Activated naive CD4-positive, alpha-beta T cell treated with Interleukin-2 at 50 U/mL for 16 hours (primary cell): ENCODE results near the gene TUBB.
"Not testable (repeated sequence)": the region's sequence is repeated elsewhere in the genome, so short reads cannot be mapped to it uniquely, and the experiment has no call there.

Experiments used
- DNase-seq: peaks from one replicate; pipeline ENCODE4 v3.0.0-alpha.2; 2020

The TUBB gene

DNA sequence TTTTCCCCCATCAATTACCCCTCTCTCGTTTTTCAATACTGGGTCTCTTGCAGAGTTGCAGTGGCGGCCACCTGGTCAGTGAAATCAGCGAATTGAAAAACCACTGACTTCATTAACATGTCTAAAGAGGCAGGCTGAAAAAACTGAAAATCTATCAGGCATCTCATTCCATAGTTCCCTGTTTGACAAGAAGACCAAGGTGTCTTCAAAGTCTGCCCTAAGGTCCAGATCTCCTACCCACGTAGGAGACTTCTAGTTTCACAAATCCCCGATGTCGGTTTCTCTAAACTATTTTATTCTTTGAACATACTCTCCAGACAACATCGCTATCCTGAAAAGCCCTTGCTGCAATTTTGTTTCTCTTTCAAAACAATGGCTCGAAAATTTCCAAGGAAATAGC, 796 bp upstream of the TUBB start:
- no peak for DNase-seq

DNA sequence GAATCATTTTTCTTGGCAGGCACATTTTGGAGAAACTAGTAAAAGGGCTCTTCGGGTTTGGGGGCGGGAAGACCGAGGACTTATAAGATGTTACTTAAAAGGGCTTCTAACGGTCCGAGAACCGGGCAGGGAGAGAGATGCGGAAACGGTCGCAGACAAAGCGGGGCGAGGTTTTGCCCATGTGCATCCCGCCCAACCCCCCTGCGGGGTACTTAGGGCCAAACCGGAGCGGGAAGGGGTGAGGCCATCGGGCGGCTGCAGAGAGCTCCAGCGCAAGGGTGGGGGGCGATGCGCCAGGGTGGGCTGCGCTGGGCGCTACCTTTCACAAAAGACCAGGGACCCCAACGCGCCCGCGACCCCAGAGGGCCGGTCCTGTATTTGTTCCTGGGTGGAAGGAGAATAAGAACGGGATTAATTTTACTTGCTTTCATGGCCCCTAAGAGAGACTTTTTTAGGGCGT, 616 bp downstream of the TUBB start:
- peak; percentile 72 for DNase-seq

DNA sequence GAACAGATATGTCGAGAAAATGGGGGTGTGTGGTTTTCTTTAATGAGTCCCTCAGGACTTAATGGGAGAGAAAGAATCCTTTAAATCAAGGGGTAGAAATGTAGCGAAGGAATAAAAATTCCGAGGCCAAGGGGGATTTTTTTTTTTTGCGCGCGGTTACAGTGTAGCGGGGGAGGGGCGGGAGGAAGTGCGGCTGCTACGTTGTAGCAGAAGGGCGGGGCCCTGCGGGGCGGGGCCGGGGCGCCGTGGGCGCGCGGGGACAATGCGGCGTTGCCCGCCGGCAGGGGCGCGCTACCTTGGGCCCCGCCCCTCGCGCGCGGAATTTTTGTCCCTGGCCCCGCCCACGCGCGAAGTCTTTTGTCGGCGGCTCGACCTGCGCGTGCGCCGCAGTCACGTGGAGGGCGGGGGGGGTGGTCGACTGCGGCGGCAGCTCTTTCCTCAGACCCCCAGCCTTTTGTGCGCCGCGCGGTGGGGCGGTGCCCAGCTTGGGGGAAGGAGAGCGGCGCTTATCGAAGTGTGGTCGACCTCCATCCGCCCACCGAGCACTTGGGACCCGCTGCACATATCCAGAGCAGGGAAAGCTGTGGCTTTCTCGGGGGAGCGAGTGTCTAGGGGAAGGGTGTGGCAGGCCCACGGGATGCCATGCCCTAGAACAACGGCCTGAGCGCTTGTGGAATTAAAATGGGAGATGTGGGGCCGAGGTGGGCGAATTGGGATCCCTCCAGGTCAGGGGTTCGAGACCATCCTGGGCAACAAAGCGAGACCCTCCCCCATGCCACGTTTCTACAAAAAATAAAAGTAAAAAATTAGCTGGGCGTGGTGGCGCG, 1.3 kb downstream of the TUBB start:
- DNase-seq, result peak; percentile 97

DNA sequence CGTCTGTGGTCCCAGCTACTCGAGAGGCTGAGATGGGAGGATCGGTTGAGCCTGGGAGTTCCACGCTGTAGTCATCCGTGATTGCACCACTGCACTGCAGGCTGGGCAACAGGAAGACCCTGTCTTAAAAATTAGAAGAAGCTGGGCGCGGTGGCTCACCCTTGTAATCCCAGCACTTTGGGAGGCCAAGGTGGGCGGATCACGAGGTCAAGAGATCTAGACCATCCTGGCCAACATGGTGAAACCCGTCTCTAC, 1.8 kb downstream of the TUBB start:
- not testable (repeated sequence) for DNase-seq

DNA sequence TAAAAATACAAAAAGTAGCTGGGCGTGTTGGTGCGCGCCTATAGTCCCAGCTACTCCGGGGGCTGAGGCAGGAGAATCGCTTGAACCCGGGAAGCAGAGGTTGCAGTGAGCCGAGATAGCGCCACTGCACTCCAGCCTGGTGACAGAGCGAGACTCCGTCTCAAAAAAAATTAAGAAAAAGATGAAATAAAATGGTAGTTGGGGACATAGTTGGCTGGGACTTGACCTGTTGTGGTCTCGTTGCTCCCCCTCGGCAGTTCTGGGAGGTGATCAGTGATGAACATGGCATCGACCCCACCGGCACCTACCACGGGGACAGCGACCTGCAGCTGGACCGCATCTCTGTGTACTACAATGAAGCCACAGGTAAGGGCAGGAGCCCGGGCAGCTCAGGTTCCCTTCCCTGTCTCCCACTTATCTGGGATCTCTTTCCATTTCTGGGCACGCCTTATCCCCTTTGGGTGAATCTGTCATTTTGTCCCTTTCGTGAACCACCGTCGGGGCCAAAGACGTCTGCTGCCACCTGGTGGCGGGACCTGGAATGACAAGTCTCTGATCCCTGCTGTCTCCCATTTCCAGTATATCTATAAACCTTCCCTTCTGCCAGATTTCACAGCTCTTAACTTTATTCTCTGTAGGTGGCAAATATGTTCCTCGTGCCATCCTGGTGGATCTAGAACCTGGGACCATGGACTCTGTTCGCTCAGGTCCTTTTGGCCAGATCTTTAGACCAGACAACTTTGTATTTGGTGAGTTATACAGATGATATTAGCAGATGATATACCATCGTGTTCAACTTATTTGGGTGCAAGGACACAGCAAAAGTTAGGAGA, 2.3 kb downstream of the TUBB start:
- peak; percentile 88 for DNase-seq

DNA sequence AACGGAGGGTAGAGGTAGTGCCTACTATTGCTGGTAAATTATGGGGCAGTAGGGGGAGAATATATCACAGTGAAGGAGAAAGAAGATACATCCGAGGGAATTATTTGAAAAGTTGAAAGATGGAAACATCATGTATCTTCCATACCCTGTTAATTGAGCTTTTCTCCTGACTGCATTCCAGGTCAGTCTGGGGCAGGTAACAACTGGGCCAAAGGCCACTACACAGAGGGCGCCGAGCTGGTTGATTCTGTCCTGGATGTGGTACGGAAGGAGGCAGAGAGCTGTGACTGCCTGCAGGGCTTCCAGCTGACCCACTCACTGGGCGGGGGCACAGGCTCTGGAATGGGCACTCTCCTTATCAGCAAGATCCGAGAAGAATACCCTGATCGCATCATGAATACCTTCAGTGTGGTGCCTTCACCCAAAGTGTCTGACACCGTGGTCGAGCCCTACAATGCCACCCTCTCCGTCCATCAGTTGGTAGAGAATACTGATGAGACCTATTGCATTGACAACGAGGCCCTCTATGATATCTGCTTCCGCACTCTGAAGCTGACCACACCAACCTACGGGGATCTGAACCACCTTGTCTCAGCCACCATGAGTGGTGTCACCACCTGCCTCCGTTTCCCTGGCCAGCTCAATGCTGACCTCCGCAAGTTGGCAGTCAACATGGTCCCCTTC, 3.1 kb downstream of the TUBB start:
- not testable (repeated sequence) for DNase-seq

DNA sequence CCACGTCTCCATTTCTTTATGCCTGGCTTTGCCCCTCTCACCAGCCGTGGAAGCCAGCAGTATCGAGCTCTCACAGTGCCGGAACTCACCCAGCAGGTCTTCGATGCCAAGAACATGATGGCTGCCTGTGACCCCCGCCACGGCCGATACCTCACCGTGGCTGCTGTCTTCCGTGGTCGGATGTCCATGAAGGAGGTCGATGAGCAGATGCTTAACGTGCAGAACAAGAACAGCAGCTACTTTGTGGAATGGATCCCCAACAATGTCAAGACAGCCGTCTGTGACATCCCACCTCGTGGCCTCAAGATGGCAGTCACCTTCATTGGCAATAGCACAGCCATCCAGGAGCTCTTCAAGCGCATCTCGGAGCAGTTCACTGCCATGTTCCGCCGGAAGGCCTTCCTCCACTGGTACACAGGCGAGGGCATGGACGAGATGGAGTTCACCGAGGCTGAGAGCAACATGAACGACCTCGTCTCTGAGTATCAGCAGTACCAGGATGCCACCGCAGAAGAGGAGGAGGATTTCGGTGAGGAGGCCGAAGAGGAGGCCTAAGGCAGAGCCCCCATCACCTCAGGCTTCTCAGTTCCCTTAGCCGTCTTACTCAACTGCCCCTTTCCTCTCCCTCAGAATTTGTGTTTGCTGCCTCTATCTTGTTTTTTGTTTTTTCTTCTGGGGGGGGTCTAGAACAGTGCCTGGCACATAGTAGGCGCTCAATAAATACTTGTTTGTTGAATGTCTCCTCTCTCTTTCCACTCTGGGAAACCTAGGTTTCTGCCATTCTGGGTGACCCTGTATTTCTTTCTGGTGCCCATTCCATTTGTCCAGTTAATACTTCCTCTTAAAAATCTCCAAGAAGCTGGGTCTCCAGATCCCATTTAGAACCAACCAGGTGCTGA, 3.9 kb downstream of the TUBB start:
- DNase-seq, result not testable (repeated sequence)

DNA sequence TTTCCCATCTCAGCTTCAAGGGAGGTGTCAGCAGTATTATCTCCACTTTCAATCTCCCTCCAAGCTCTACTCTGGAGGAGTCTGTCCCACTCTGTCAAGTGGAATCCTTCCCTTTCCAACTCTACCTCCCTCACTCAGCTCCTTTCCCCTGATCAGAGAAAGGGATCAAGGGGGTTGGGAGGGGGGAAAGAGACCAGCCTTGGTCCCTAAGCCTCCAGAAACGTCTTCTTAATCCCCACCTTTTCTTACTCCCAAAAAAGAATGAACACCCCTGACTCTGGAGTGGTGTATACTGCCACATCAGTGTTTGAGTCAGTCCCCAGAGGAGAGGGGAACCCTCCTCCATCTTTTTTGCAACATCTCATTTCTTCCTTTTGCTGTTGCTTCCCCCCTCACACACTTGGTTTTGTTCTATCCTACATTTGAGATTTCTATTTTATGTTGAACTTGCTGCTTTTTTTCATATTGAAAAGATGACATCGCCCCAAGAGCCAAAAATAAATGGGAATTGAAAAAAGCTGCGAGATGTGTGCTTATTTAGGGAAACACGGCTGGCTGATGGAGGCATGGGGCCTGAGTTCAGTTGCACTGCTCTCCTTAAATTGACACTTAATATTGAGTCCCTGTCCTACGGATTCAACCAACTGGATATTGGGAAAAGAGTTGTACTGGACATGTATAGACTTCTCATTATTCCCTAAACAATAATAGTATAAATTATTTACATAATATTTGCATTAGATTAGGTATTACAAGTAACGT, 4.9 kb downstream of the TUBB start:
- no peak for DNase-seq

DNA sequence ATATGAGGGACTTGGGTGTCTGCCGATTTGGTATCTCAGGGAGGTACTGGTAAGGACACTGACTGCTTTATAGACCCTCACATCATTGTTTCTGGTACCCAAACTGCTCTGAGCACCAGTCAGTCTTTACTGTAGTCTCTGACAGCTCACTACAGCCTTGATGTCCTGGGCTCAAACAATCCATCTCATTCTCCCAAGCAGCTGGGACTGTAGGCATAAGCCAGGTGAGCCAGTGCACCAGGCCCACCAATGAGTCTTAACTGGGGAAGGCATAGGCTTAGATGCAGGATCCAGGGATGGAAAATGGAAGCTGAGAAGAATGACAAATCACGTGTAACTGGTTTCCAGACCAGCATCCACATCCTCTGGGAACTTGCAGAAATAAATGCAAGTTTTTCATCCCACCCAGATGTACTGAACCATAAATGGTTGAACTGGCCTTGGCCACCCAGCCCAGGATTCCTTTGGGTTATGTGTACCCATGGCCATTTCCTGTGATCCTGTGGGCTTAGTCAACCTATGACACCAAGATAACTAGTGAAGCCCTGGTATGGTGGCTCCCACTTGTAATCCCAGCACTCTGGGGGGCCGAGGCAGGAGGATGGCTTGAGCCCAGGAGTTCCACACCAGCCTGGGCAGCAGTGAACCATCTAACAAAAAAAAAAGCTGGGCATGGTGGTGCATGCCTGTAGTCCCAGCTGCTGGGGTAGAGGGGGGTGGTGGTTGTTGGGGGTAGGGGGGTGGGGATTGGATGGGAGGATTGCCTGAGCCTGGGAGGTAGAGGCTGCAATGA, 5.8 kb downstream of the TUBB start:
- DNase-seq, result no peak

DNA sequence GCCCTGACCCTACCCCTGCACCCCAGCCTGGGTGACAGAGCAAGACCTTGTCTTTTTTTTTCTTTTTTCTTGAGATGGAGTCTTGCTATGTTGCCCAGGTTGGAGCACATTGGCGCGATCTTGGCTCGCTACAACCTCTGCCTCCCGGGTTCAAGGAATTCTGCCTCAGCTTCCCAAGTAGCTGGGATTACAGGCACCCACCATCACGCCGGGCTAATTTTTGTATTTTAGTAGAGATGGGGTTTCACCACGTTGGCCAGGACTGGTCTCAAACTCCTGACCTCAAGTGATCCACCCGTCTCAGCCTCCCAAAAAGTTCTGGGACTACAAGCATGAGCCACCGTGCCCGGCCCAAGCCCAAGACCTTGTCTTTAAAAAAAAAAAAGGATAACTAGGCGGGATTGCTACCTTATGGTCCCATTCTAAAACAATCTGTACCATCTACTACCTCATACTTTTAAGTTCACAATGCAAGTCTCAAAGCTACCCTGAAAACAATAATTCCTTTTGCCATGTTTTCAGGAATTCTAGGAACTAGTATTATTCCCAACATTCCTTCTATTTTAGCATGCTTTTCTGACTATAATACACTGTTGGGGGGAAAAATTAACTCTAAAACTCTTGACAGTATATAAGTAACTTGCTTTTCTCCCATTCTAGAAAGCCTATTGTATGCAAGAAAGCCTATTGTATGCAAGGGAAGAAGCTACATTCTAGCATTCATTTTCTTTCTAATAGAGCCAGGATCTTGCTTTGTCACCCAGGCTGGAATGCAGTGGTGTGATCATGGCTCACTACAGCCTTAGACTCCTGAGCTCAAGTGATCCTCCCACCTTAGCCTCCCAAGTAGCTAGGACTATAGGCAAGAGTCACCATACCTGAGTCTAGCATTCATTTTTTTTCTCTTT, 6.6 kb downstream of the TUBB start:
- no peak for DNase-seq

DNA sequence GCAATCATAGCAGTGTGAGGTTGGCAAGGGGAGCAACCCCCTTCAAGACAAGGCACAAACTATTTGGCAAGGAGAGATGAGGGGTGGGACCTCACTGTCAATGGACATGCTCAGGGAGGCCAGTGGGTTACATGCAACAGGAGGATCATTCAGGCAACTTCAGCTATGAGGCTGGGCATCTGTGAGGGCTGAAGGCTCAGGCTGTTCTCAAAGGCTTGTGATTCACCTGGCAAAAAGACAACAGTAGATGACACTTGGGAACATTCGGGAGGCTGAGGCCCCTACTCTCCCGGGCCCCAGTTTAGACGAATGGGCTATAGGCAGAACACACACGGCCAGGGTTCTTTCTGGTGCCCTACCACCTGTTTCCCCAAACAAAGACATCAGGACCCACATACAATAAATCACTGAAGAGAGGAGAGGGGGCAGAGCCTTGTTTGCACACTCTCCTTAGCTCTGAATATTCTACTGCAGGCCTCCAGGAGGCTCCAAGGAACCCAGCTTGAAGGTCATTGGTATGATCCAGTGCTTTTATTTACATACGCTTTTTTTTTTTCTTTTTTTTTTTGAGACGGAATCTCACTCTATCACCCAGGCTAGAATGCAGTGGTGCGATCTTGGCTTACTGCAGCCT, 7.9 kb downstream of the TUBB start:
- DNase-seq, result no peak

DNA sequence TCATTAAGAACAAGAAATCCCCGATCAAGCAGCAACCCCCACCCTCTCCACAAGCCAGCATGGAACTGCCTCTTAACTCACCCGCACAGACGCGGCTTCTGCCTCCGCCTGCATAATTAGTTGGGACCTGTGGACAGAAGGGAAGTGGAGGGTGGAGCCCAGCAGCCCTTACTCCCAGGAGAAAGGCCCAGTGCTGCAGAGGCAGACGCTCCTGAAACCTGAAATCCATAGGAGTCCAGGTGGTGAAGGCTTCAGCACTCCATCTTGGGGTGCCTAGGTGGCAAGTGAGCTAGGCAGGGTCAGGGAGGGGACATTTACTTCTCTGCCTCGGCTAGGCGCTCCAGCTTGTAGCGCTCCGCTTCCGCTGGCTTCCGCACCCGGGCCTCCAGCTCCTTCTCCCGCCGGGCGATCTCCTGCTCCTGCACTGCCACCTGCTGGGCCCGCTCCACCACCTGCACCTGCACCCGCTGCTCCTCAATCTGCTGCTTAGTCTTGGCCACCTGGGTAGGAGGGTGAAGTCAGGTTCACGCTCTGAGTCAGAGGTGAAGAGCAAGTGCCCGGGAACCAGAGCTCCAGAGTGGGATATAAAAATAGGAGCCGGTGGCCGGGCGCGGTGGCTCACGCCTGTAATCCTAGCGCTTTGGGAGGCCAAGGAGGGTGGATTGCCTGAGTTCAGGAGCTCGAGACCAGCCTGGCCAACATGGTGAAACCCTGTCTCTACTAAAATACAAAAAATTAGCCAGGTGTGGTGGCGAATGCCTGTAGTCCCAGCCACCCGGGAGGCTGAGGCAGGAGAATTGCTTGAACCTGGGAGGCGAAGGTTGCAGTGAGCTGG, 10.7 kb downstream of the TUBB start:
- peak; percentile 87 for DNase-seq

DNA sequence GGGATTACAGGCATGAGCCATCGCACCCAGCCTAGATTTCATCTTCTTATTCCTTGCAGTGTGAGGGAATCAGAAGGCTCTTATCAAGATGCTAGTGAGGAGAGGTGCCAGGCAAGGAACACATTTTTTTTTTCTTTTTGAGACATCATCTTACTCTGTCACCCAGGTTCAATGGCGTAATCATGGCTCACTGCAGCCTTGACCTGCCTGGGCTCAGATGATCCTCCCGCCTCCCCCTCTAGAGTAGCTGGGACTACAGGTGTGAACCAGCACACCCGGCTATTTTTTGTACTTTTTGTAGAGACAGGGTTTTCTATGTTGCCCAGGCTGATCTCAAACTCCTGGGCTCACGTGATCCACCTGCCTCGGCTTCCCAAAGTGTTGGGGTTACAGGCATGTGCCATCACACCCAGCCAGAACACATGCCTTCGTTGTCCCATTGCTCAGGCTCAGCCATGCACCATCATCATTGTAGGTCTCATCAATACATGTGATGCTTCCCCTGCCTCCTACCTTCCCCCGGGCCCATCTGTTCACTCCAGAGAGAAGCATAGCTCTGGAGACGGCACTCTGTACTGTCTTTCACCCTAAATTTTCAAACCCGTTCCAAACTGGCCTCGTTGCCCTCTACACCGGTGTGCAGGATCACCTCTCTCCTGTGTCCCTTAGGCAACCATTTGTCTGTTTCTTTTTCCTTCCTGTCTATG, 12.2 kb downstream of the TUBB start:
- no peak for DNase-seq

DNA sequence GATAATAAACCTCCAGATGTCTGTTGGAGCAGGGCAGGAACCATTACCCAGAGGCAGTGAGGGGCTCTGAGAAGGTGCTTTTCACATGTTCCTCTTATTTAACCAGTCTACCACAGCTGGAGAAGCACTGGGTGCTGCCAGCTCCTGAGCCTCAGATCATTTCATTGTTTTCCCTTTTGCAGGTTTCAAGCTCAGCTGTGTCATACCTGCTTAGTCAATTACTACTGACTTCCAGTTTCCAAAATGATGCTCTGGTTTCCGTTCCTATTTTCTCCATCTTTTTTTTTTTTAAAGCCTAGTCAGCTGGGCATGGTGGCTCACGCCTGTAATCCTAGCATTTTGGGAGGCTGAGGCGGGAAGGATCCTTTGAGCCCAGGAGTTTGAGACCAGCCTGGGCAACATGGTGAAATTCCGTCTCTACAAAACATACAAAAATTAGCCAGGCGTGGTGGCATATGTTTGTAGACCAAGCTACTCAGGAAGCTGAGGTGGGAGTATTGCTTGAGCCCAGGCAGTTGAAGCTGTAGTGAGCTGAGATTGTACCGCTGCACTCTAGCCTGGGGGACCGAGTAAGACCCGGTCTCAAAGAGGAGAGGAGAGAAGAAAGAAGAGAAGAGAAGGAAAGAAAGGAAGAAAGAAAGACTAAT, 15.6 kb downstream of the TUBB start:
- no peak for DNase-seq

DNA sequence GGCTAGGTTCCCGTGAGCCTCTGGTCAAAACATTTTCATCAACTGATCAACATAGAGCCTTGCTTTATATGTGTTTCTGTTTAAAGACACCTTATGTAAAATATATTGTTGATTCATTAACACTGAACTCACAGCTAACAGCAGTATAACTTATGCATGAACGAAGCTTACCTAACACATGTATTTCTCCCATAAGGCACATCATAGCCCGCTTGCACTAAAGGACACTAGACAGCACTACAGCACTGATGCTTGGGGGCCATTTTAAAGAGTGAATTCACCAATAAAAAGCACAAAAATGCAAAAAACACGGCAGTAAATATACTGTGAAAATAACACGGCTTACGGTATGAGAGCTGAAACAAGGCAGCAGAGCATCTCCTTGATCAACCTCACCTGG, 18.4 kb downstream of the TUBB start:
- DNase-seq, result no peak

DNA sequence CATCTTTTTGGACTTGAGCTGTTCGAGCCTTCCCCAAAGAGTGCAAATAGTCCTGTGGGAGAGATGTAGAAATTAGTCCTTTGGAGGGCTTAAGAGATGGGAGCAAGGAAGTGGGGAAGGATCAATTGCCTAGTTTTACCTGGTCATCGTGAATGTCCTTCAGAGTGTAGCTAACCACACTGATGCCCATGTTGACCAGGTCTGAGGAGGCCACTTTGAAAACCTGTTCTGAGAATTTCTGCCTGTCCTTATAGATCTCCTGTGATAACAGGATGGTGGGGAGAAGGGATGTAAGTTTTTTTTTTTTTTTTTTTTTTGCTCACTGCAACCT, 20.4 kb downstream of the TUBB start:
- DNase-seq, result no peak

DNA sequence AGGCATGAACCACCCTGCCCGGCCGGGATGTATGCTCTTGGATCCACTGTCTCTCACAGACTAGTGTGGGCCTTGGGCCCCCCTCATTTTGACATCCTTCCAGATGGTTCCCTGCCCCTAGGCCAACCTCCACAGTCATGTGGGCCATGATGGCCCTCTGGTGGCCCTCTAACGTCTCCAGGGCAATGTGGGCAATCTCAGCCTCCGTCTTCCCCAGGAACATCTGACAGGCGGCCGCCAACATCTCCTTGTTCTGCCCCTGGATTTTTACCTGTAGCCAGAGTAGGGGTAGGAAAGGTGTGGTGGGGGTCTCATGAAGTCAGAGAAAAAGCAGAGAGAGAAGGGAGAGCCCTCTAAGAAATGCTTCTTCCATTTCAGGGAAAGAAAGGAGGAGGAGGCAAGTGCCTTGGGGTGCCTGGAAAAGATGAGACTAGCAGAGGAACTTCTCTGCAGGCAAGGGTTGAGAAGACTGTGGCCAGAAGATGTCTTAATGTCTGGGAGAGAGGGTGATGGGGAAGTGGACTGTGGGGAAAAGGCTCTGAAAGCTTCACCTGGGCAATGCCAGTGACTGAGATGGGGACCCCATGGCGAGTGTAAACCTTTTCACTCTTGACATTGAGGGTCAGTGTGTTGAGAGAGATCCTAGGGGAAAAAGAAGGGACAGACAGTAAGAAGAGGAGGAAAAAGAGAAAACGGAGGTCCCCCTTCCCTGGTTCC, 21.1 kb downstream of the TUBB start:
- DNase-seq, result no peak
